T-helper 1 cell (primary cell): Measurements from ENCODE around the gene PEAK1.

Source experiments
- DNase-seq, 5 donors: peaks; one replicate each; pipeline ENCODE4 v3.0.0-alpha.2; 2012 to 2020

The PEAK1 gene

GRCh38 chr15:77358545-77359240, 61.2 kb downstream of the PEAK1 start:
- no peak for DNase-seq

- DNase-seq, result no peak
These were observed 63.6 kb downstream of the PEAK1 start for GRCh38 chr15:77356305-77356704.

DNA sequence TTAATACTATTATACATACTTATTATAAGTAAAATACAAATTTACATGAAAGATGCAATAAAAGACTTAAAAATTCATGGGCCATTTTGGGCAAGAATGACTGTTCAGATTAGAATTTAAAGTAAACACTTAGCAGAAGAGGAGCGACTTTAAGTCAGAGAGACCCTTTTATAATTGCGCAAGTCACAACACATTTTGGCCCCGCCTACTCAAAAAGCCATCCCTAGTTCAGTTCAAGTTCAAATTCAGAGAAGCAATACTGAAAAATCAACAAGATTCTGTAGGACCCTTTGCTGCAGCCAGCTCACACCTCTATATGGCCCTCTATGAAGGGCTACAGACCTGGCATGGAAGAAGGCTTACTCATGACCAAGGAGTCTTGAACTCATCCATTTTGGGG, 64.6 kb downstream of the PEAK1 start:
- DNase-seq, result no peak

DNA sequence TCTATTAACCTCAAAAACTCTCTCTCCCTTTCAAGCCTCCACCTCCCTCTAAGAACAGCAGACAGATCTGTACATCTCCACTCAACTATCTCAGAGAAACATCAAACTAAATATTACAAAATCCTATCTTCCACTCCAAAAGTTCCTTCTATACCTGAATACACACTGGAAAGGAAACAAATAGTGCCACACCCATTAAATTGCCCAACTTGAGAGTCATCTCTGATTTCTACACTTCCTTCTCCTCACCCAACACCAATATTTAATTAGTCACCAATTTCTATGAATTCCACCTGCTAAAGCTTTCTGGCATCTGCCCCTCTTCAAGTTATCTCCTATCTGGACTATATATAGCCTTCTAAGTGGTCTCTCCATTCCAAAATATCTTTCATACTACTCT, 65.8 kb downstream of the PEAK1 start:
- no peak for DNase-seq

DNA sequence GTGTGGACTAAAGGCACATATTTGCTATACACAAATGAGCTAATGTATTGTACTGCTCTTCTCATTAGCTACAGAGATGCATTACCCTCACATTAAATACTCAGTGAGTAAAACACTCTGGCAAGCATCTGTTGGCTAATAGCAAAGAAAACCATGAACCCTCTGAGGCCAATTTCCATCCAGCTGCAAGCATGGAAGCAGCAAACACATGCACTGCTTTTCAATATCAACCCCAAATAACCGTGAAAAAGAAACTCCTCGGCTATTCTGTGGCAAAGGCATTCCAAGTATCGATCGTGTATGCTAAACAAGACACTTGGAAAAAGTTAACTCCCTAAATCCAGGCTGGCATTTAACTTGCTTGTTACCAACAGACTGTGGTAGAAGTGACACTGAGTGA, 67.0 kb downstream of the PEAK1 start:
- DNase-seq, result no peak

GRCh38 chr15:77350792-77351191, 69.1 kb downstream of the PEAK1 start:
- DNase-seq, result no peak

DNA sequence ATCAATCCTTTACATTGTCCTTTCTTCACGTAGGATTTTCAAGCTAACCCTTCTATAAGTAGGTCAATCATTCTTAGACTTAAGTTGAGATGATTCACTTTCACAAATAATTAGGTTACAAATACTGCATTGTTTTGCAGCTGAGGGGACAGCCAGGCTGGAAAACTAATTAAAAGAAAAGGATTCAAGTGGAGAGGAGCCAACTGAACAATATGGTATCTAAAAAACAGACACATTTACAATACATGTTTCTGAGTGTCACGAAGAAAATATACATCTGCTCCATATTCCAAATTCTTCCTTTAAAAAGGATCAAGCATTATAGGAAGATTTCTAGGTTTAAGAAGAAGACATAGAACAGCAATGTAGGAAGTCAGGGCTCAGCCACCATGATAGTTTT, 70.2 kb downstream of the PEAK1 start:
- DNase-seq, result no peak

DNA sequence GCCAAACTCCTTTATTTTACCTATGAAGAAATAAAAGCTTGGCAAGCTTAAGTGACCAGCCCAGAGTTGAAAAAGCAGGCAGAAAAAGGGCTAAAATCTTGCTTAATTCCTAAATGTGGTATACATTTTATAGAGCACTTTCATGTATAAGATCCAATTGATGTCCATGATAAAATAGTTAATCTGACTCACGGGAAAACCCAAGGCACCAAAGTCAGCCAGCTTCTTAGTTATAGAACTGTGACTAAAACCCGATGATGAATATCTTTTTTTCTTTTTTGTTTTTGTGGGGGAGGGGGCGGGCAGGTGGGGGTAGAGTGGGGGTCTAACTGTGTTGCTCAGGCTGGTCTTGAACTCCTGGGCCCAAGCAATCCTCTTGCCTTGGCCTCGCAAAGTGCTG, 71.4 kb downstream of the PEAK1 start:
- DNase-seq, result no peak

- no peak for DNase-seq
These were observed 72.7 kb downstream of the PEAK1 start for GRCh38 chr15:77347197-77347596.

- DNase-seq, result no peak
These were observed 73.5 kb downstream of the PEAK1 start for GRCh38 chr15:77346245-77347036.

DNA sequence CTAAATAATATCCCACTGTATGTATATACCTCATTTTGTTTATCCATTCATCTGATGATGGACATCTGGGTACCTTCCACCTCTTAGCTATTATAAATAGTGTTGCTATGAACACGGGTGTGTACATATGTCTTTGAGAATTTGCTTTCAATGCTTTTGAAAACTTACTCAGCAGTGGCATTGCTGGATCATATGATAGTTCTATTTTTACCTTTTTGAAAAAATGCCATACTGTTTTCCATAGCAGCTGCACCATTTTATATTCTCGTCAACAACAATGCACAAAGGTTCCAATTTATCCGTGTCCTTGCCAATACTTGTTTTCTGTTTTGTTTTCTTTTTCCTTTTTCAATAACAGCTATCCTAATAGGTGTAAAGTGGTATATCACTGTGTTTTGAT, 77.1 kb downstream of the PEAK1 start:
- DNase-seq, result no peak

DNA sequence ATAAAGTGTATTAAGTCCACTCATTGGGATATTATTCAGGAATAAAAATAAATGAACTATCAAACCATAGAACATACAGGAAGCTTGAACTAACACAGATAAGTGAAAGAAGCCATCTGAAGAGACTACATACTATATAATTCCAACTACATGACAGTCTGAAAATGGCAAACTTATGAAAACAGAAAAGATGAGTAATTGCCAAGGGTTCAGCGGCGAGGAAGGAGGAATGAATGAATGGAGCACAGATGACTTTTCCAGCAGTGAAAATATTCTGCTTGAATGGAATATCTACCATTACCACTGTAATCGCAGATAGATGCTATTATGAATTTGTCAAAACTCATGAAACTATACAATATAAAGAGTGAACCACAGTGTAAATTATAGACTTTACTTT, 79.7 kb downstream of the PEAK1 start:
- DNase-seq, result no peak

DNA sequence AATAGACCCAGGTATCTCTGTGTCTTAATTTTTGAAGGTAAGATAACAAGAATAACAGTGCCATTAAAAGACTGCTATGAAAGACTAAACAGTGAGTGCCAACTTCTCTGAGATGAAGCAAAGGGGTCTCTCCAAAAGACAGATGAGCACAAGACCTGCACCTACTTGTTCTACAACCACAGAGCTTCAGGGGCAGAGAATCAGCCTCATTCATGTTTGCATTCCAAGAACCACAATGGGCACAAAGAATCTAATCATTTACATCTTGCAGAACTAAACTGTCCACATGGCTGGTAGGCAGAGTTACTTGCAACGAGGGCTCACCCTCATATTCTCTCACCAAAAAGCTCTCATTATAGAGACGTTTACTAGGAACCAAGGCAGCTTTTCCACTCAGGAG, 83.9 kb downstream of the PEAK1 start:
- DNase-seq, result no peak

DNA sequence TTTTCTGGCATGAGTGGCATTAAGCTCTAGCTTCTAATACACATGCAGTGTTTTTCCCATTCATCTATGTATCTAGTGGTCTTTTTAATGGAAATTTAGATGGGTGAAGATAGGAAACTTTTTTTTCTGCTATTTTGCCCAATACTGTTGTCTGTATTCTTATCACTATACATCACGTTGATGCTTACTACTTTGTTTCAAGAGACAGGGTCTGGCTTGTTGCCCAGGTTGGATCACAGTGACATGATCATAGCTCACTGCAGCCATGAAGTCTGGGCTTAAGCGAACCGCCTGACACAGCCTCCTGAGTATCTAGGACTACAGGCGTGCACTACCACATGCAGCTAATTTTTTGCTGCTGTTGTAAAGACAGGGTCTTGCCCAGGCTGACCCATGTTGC, 84.6 kb downstream of the PEAK1 start:
- no peak for DNase-seq

DNA sequence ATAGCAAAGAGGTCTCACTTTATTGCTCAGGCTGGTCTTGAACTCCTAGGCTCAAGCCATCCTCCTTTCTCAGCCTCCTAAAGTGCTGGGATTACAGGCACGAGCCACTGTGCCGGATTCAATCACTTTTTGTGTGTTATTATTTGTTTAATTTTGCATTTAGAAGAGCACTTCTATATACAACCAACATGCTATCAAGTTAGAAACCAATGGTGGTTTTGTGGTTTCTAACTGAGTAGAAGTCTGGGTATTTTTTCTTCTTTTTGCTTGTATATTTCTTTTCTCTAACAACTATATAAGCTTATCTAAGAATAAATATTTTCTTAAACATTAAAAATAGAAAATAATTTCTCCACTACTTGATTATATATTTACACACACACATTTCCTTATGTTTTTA, 86.7 kb downstream of the PEAK1 start:
- DNase-seq, result no peak

- DNase-seq, result no peak
These were observed 90.7 kb downstream of the PEAK1 start for GRCh38 chr15:77329202-77329601.

DNA sequence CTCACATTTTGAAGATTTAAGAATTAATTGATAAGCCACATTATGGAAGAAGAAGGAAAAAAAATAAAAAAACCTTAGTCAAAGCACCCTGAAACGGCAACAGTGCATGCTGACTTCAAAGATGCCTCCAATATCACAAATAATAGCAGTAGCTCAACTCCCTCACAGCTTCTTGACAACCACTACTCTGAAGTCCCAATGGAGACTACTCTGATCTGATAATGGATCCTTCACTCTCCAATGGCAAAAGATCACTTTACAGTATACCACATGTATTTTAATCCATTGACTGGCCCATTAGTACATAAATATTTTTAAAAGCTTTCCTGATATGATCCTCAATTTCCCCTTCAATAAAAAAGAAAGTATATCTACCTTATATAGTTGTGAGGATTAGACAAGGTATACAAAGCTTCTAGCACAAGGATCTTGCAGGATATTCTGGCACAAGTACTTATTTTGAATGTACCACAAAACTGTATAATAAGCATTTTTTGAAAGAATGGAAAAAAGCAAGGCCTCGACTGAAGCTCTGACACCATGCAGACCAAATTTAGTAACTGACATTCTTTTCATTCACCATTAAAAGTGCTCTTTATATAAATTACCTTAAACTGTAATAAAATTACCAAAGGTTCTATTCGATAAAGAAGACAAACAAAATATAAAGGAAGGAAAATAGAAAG, 91.9 kb downstream of the PEAK1 start:
- no peak for DNase-seq

DNA sequence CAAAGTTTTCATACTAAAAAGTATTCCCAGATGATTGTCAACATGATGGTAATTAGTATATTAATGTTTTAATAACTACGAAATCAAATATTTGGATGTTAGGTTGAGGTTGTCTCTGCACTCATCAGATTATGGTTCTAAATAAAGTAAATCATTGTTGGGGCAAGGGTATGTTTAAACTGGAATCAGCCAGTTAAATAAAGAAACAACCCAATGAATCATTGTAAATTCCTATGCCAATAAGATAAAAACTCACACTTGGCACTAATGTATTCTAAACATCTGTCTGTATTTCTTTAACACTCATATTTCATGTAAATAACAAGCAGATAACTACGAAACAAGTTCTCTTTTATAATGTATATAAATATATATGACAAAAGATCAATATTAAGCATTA, 92.7 kb downstream of the PEAK1 start:
- no peak for DNase-seq

DNA sequence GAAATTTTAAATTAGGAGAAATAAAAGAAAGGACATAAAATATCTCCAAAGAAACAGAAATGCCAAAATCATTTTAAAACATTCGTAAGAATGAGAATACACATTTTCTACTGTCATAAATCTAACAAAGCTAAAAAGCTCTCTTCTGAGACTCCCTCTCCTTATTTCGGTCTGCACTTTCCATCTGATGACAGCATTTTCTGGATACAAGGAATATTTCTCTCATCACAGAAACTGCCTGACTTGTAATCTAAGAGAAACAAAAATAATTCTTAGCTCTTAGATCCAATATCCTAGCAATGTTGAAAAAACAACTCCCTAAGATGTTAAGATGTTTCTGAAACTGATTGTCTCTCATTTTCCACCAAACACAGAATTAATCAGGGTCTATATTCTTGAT, 93.5 kb downstream of the PEAK1 start:
- DNase-seq, result no peak

GRCh38 chr15:77312523-77312922, 107.4 kb downstream of the PEAK1 start:
- DNase-seq, result no peak

- no peak for DNase-seq
These were observed 108.1 kb downstream of the PEAK1 start for GRCh38 chr15:77311618-77312398.

GRCh38 chr15:77311020-77311419, 108.9 kb downstream of the PEAK1 start:
- no peak for DNase-seq

DNA sequence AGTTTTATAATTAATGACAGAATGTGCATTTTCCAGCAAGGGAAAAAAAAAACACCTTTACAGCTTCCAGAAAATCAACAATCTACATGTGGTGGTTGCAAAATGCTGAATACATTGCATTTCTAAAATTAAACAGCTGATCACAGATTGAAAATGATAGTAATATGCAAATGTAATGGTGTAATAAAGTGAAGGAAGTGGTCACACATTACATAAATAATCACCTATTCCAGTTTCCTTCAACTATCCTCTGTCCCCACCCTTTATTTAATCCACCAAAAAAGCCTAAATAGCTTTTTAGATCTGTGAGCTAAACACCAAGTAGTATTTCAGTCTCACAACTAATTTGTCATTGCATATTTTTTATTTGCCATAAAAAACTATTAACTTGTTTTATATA, 110.5 kb downstream of the PEAK1 start:
- no peak for DNase-seq
